EH (cell line): ENCODE measurements around the gene AP1M1.
A peak's percentile ranks its signal among the peaks of the same experiment; 100 is the strongest.

Experiments used
- DNase-seq: peaks from one replicate; pipeline ENCODE4 v3.0.0-alpha.2; 2015; ENCODE audit warnings: low read depth

The AP1M1 gene

DNA sequence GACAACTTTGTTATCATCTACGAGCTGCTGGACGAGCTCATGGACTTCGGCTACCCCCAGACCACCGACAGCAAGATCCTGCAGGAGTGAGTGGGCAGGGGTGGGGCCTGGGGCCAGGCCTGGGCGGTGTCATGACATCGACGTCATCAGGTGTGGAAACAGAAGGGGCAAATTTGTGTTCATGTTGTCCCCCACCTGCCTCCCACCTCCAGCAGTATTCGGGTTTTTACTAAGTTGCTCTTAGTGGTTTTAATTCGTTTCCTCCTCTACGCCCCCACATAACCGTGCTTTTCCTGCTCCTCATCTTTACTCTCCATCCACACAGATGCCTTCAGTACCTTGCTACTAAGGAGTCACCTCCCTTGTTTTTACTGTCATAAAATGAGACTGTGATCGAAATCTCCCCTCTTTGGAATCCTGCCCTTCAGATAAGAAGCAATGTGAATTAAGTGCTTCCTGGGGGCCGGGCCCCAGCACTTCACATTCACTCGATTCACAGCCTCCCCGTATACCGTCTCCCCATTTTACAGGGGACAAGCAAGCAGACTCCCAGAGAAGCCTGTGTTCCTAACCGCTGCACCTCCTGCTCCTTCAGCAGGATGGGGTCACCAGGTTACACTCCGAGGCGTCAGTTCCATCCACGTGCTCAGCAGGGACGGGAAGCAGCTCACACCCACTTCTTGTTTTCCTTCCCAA lies 10.5 kb downstream of the AP1M1 start:
- no peak for DNase-seq

- DNase-seq = no peak
These were observed 11.3 kb downstream of the AP1M1 start for GRCh38 chr19:16208847-16209665.

DNA sequence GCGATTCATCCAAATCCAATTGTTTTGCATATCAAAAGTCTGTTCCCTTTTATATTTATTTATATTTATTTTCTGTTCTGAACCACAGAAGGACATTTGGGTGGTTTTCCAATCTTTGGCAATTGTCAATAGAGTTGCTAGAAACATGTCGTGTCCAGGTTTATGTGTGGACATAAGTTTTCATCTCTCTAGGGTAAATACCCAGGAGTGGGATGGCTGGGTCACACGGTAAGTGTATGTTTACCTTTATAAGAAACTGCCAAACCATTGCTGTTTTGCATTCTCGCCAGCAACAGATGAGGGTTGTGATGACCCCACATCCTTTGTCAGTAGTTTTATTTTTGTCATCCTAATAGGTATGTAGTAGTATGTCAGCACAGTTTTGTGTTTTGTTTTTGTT lies 12.5 kb downstream of the AP1M1 start:
- no peak for DNase-seq

- no peak for DNase-seq
These were observed 15.4 kb downstream of the AP1M1 start for GRCh38 chr19:16213076-16213475.

GRCh38 chr19:16216744-16217670 lies 19.3 kb downstream of the AP1M1 start:
- no peak for DNase-seq

GRCh38 chr19:16217716-16218451 lies 20.2 kb downstream of the AP1M1 start:
- no peak for DNase-seq

DNA sequence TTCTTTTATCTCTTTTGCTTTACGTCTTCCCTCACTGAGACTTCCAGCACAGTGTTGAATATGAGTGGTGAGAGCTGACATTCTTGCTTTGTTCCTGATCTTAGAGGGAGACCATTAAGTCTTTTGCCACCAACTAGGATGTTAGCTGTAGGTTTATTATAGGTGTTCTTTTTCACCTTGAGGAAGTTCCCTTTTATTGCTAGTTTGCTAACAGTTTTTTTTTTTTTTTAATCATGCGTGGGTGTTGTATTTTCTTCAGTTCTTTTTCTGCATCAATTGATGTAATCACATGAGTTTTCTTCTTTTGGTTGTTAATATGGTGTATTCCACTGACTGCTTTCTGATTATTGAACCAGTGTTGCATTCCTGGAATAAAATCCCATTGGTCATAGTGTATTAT lies 21.1 kb downstream of the AP1M1 start:
- DNase-seq = no peak

- peak; percentile 29 for DNase-seq
These were observed 25.1 kb downstream of the AP1M1 start for GRCh38 chr19:16222806-16223205.

DNA sequence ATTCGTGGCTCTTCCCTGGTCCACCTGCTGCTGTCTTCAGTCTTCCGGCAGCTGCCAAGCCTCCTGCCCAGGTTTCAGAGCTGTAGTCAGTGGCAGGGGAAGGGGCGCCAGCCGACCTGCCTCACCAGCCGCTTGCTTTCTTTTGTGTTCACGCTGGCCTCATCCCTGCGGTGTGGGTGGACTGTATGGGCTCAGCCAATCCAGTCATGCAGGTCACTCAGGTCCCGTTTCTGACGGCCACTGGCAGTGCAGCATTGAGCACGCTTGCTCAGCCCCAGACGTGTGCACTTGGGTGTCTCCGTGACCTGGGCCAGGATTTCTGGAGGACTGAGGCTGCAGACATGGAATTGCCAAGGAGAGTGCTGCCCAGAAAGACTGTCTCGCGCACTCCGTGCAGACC lies 26.0 kb downstream of the AP1M1 start:
- DNase-seq = no peak

DNA sequence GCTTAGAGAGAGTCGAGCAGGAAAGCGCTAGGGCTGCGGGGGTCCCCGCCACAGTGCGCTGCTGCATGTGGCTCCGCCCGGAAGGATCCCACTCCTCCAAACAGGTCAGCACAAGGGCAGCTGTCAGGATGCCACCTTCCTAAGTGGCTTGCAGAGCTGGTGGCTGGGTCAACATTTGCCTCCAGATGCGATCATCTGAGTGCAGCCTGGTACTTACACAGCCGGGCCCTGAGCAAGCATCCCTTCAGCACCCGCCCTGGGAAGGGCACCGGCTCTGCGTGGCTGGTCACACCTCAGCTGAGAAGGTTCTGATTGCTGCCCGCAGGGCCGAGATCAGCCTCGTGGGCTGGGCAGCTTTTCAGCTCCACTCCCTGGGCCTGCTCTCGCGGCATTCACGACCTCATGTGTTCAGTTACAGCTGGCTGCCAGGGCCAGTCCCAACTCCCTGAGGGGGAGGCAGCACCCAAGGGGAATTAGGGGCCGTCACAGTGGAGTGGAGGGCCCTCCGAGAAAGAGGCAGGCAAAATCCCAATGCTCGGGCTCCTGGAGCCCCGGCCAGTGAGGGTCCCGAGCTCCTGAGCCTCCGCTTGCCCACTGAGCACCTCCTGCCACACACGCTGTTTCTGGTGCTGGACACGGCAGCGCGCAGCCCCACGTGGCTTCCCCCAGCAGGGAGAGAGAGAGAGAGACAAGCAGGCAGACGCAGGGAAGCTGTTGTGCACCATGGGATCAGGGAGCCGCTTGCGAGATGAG lies 26.8 kb downstream of the AP1M1 start:
- DNase-seq = no peak

- DNase-seq = no peak
These were observed 27.8 kb downstream of the AP1M1 start for GRCh38 chr19:16225279-16226183.

DNA sequence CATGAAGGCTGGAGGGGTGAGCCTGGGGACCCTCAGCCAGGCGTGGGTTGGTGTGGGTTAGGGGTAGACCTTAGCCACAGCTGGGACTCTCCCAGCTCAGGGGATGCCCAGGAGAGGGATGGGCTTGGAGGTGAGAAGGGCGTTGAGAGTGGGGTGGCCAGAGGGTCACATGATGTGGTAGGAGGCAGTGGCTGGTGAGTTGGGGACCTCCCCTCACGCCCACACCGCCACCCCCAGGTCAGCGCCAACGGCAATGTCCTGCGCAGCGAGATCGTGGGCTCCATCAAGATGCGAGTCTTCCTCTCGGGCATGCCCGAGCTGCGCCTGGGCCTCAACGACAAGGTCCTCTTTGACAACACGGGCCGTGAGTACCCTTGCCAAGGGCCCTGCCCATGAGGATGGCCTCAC lies 28.5 kb downstream of the AP1M1 start:
- no peak for DNase-seq

DNA sequence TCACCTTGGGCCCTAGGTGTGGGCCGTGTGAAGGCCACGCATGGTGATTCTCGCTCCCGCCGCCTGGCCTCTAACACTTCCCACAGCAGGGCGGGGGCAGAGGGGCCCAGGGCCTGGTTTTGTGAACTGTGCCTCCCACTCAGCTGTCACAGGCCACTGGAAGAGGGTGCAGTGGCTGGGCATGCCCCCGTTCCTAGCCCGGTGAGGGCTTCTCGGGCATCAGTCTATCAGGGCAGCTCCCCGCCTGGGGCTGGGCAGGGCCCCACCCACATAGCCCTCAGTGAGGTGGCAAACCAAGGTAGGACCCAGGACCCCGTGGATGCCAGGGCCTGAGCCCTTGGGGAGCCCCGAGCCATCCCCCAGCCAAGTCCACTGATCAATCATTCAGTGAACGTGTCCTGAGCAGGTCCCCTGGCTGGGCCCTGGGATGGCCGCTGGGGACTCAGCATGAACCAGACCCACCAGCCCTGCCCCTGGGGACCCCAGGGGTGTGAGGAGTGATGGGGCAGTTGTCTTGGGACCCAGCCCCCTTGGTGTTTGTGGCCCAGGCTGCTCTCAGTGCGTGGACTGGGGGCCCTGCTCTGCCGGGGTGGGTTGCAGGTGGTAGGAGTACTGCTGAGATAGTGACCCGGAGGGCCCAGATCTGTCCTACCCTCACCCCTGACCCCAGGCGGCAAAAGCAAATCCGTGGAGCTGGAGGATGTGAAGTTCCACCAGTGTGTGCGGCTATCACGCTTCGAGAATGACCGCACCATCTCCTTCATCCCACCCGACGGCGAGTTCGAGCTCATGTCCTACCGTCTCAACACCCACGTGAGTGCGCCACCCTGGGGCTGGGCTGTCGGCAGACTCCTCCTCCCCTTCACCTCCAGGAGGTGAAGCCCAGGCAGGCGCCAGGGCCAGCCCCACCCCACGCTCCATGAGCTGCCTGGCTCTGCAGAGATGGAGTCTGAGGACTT lies 29.4 kb downstream of the AP1M1 start:
- DNase-seq = no peak

GRCh38 chr19:16227837-16228636 lies 30.3 kb downstream of the AP1M1 start:
- no peak for DNase-seq

DNA sequence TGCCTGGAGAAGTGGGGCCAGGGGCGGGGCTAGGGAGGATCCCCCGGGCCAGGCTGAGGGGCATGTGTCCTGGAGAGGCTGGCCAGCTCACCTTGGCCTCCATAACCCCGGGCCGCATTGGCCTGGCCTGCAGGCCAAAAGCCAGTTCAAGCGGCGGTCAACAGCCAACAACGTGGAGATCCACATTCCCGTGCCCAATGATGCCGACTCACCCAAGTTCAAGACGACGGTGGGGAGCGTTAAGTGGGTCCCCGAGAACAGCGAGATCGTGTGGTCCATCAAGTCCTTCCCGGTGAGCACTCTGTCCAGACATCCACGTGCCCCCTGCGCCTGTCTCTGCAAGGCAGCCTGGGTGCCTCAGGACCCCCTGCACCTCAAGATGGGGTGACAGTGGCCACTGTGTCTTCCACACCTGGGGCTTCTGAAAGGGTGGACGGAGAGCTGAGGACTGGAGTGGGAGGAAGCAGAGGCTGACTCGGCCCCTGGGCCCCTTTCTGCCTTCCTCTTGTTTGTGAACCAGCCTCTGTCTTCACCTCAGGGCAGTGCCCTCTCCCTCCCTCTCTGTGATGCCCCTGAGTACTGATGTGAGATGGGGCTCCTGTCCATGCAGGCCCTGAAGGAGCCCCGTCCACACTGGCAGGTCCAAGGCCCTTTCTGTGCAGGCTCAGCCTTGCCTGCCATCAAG lies 31.1 kb downstream of the AP1M1 start:
- no peak for DNase-seq

GRCh38 chr19:16229322-16229641 lies 31.6 kb downstream of the AP1M1 start:
- no peak for DNase-seq

- DNase-seq = no peak
These were observed 34.4 kb downstream of the AP1M1 start for GRCh38 chr19:16232127-16232526.

GRCh38 chr19:16232568-16232967 lies 34.9 kb downstream of the AP1M1 start:
- no peak for DNase-seq
